Progenitor cell of endocrine pancreas (in vitro differentiated cells): ENCODE data around the gene B3GLCT. TPM values are rescaled to one million over a fixed set of nuclear protein-coding genes. Genes with fewer than 3 reads are reported as not detected.
"Not testable (repeated sequence)": the region's sequence is repeated elsewhere in the genome, so short reads cannot be mapped to it uniquely, and the experiment has no call there.

Source experiments
- DNase-seq: peaks from one replicate; pipeline ENCODE4 v3.0.0; 2021; ENCODE audit warnings: low spot score; ENCODE audit not compliant: unreplicated experiment
- H3K27ac Mint-ChIP-seq: 2 replicates; pipeline ENCODE4 v1.8.0; 2021; ENCODE audit warnings: mild to moderate bottlenecking, moderate library complexity, mixed read lengths
- H3K27me3 Mint-ChIP-seq: 2 replicates; pipeline ENCODE4 v1.8.0; 2021; ENCODE audit warnings: mixed read lengths
- H3K36me3 Mint-ChIP-seq: 2 replicates; pipeline ENCODE4 v1.8.0; 2022; ENCODE audit warnings: mixed read lengths; ENCODE audit not compliant: insufficient read depth
- H3K4me1 Mint-ChIP-seq: 2 replicates; pipeline ENCODE4 v1.8.0; 2021; ENCODE audit warnings: low read depth, mixed read lengths
- H3K4me3 Mint-ChIP-seq: 2 replicates; pipeline ENCODE4 v1.8.0; 2021; ENCODE audit warnings: low read depth, mild to moderate bottlenecking, moderate library complexity, mixed read lengths
- H3K9me3 Mint-ChIP-seq: 2 replicates; pipeline ENCODE4 v1.8.0; 2021; ENCODE audit warnings: low read depth, mixed read lengths
- total RNA-seq: library from RNA; stranded (reverse); gene quantifications from 2 replicates; pipeline ENCODE4 v1.2.1, GENCODE V29; 2021
- TF ChIP-seq, protein P1 (sequence below): fragments of 200-600 bp; sonication (generic); IDR thresholded peaks from one replicate; pipeline ENCODE4 v1.5.0; 2021; ENCODE audit warnings: antibody characterized with exemption, mild to moderate bottlenecking; ENCODE audit not compliant: unreplicated experiment

B3GLCT gene
- total RNA-seq, 1 donor from 2014 or later = 6.6 TPM

DNA sequence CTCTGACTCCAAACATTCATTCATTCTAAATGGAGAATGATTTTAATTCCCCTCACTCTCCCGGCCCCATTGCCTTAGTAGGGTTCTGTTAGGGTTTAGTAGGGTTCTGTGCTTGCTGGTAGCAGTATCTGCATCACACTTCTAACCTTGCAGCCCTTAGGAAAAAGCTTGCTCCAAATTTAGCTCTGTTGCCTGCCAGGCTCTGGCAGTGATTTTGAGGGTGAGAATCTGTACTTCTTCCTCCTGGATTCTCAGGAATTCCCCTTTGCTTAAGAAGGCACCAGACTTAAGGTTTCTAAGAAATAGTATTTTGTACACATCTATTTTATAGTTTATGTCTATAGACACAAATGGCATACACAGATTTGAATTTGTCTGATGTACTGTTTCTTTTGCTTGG, 14.7 kb downstream of the B3GLCT start:
- Mint-ChIP-seq H3K4me3 (no peak overlapping the region), H3K36me3 (peaks cover 8% of the 10 kb centered on the region), H3K27me3 (peaks cover 4% of the 10 kb centered on the region), H3K4me1 (no peaks in the 10 kb centered on the region), H3K27ac (no peak overlapping the region), H3K9me3 (peaks cover 7% of the 10 kb centered on the region)
- no peak for DNase-seq
- TF ChIP-seq, protein P1, sequence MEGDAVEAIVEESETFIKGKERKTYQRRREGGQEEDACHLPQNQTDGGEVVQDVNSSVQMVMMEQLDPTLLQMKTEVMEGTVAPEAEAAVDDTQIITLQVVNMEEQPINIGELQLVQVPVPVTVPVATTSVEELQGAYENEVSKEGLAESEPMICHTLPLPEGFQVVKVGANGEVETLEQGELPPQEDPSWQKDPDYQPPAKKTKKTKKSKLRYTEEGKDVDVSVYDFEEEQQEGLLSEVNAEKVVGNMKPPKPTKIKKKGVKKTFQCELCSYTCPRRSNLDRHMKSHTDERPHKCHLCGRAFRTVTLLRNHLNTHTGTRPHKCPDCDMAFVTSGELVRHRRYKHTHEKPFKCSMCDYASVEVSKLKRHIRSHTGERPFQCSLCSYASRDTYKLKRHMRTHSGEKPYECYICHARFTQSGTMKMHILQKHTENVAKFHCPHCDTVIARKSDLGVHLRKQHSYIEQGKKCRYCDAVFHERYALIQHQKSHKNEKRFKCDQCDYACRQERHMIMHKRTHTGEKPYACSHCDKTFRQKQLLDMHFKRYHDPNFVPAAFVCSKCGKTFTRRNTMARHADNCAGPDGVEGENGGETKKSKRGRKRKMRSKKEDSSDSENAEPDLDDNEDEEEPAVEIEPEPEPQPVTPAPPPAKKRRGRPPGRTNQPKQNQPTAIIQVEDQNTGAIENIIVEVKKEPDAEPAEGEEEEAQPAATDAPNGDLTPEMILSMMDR = no peak

DNA sequence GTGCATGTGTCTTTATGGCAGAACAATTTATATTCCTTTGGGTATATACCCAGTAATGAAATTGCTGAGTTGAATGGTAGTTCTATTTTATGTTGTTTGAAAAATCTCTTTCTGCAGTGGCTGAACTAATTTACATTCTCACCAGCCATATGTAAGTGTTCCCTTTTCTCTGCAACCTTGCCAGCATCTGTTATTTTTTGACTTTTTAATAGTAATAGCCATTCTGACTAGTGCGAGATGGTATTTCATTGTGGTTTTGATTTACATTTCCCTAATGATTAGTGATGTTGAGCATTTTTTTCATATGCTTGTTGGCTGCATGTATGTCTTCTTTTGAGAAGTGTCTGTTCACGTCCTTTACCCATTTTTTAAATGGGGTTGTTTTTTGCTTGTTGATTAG, 17.1 kb downstream of the B3GLCT start:
- not testable (repeated sequence) for DNase-seq, H3K27ac Mint-ChIP-seq, H3K27me3 Mint-ChIP-seq, H3K4me1 Mint-ChIP-seq, H3K36me3 Mint-ChIP-seq, H3K9me3 Mint-ChIP-seq, H3K4me3 Mint-ChIP-seq

DNA sequence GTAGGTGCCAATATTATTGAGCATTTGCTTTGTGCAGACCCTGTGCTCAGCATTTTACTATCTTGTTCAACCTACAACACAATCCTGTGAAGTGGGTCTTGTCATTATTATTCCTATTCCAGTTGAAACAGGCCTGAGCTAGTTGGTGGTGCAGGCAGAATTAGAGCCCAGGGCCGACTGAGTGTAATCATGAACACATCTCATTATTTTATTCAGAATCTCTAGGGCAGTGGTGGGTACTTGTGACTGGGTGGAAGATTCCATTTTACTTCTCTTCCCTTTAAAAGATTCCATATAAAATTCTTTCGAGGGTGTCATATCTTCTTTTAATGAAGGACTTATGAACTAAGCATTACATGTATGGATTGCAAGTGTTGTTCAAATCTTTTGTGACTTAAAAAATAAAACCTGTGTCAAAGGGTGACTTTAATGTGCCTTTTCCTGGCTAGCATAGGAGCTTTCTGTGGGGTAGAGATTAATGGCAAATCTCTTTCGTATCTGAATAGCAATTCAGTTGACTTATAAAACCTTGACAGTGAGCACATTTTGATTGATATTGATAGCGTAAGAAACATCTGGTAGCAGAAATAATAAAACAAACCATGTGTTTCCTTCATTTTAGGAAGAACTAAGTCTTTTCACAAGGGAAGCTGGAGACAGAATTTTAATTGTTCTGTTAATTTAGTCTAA, 20.3 kb downstream of the B3GLCT start:
- H3K4me1 Mint-ChIP-seq = peaks cover 5% of the 10 kb centered on the region
- no peak overlapping the region for H3K27ac Mint-ChIP-seq
- DNase-seq = no peak
- H3K27me3 Mint-ChIP-seq = no peaks in the 10 kb centered on the region
- peaks cover 9% of the 10 kb centered on the region for H3K36me3 Mint-ChIP-seq
- TF ChIP-seq, protein P1 = no peak
- no peak overlapping the region for H3K4me3 Mint-ChIP-seq
- H3K9me3 Mint-ChIP-seq = peaks cover 7% of the 10 kb centered on the region

DNA sequence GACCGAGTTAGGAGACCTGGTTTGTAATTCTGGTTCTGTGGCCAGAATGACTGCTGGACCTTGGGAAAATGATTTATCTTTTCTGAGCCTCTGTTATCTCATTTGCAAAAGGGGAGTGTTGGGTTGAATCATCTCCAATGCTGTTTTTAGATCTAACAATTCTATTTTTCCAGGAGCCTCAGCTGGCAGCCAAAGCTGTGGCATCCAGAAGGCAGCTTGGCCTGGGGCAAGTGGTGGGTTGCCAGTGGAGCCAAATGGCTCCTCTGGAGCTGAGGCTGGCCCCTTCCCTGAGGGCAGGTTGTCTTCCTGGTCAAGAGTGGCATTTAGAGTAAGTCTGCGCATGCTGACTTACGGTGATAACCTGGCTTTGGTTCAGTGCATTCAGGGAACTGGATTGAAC, 21.3 kb downstream of the B3GLCT start:
- no peak overlapping the region for H3K27ac Mint-ChIP-seq
- TF ChIP-seq, protein P1 = no peak
- DNase-seq = no peak
- H3K4me3 Mint-ChIP-seq = no peak overlapping the region
- peaks cover 8% of the 10 kb centered on the region for H3K36me3 Mint-ChIP-seq
- peaks cover 7% of the 10 kb centered on the region for H3K27me3 Mint-ChIP-seq
- peaks cover 6% of the 10 kb centered on the region for H3K4me1 Mint-ChIP-seq
- peaks cover 7% of the 10 kb centered on the region for H3K9me3 Mint-ChIP-seq

DNA sequence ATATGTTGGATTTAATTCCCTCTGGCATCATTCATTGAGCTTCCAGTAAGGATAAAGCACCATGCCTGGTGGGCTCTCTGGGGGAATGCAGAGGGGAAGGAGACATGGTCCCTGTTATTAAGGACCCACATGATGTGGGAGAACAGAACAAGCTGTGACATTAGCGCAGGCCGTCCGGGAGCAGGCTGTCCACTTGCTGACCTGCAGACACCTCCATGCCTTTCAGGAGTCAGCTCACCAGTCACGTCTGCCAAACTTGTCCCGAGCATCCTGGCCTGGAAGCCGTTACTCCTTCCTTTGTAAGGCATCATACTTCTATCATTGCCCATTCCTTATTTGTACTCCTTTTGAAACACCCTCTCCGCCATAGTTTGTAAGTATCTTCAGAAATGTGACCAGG, 23.4 kb downstream of the B3GLCT start:
- TF ChIP-seq, protein P1 = no peak
- peaks cover 11% of the 10 kb centered on the region for H3K27me3 Mint-ChIP-seq
- peaks cover 6% of the 10 kb centered on the region for H3K4me1 Mint-ChIP-seq
- no peak for DNase-seq
- no peak overlapping the region for H3K27ac Mint-ChIP-seq
- peaks cover 3% of the 10 kb centered on the region for H3K36me3 Mint-ChIP-seq
- H3K9me3 Mint-ChIP-seq = no peaks in the 10 kb centered on the region
- no peak overlapping the region for H3K4me3 Mint-ChIP-seq

DNA sequence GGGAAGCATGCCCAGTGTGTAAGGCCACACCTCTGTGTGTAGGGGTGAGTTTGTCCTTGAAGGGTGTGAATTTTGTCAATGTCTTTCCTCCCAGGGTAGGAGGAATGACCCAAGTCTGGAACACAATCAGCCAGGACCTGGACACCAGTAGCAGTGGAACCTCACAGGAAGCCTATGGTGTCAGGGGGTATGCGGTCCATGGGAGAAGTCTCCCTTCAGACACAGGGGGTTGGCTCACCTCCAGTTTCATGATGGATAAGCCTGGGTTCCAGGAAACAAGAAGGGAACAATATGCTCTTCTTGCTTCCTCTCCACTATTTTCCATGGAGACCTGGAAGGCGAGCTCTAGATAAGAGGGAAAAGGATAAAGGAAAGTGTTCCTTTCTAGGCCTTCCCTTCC, 23.9 kb downstream of the B3GLCT start:
- Mint-ChIP-seq H3K36me3 (peaks cover 1% of the 10 kb centered on the region), H3K4me1 (peaks cover 6% of the 10 kb centered on the region), H3K4me3 (no peak overlapping the region), H3K9me3 (no peaks in the 10 kb centered on the region), H3K27me3 (peaks cover 11% of the 10 kb centered on the region), H3K27ac (no peak overlapping the region)
- DNase-seq = no peak
- TF ChIP-seq, protein P1 = no peak
